NK-92 (cell line): ENCODE results near the gene DLGAP5.

Experiments used
- DNase-seq: peaks from one replicate; lab custom pipeline; 2025; ENCODE audit not compliant: unreplicated experiment; lab: John Stamatoyannopoulos, UW

Gene DLGAP5

GRCh38 chr14:55115460-55115859 is 75.9 kb downstream of the DLGAP5 start:
- no peak for DNase-seq

- no peak for DNase-seq
Measured at GRCh38 chr14:55114720-55115119, 76.7 kb downstream of the DLGAP5 start.

GRCh38 chr14:55111122-55111708 is 80.2 kb downstream of the DLGAP5 start:
- no peak for DNase-seq

- no peak for DNase-seq
Measured at GRCh38 chr14:55109836-55110235, 81.5 kb downstream of the DLGAP5 start.

GRCh38 chr14:55107766-55108554 is 83.4 kb downstream of the DLGAP5 start:
- DNase-seq, result no peak

GRCh38 chr14:55105991-55106390 is 85.4 kb downstream of the DLGAP5 start:
- DNase-seq, result no peak

GRCh38 chr14:55103971-55104954 is 87.1 kb downstream of the DLGAP5 start:
- no peak for DNase-seq

GRCh38 chr14:55103005-55103640 is 88.3 kb downstream of the DLGAP5 start:
- DNase-seq, result no peak

GRCh38 chr14:55102141-55102621 is 89.2 kb downstream of the DLGAP5 start:
- no peak for DNase-seq

GRCh38 chr14:55101698-55102097 is 89.7 kb downstream of the DLGAP5 start:
- DNase-seq, result no peak

- DNase-seq, result no peak
Measured at GRCh38 chr14:55099756-55100155, 91.6 kb downstream of the DLGAP5 start.

GRCh38 chr14:55098561-55098898 is 92.9 kb downstream of the DLGAP5 start:
- DNase-seq, result no peak
